ENCODE data around the gene RYR3. TPM values are rescaled to one million over a fixed set of nuclear protein-coding genes. Genes with fewer than 3 reads are reported as not detected.

RYR3 gene
- total RNA-seq, 1 donor from 2014 or later, result 1.5 TPM

DNA sequence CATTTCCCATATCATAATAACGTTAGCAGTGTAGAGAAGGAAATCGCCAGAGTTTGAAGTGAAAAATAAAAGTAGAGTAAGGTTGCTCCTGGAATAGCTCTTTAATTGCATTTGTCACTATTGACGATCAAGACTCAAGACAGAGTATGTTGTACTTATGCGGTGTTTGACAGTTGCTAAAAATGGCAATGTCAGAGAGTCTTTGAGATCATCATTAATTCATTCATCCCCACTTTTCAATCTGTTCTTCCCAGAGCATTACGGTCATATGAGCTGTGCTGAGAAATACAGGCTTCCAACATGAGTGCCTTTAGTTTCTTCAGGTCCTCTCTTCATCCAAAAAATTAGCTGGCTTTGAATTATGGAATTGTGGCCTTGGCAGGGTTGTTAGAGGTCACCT is 483.7 kb downstream of the RYR3 start:
- Histone ChIP-seq H3K4me1 (ENCODE audit: insufficient read depth, low read length) (no peaks in the 10 kb centered on the region), H3K9ac (ENCODE audit: low read length) (no peak overlapping the region), H3K9me3 (ENCODE audit: insufficient read depth, low read depth, low read length) (no peaks in the 10 kb centered on the region), H3K79me2 (ENCODE audit: insufficient read depth, low read length) (no peaks in the 10 kb centered on the region), H3K4me3 (ENCODE audit: insufficient read depth, low read depth, low read length) (no peak overlapping the region), H2AFZ (ENCODE audit: low read depth, low read length) (no peak overlapping the region), H3K27me3 (ENCODE audit: insufficient read depth, low read length) (peaks cover 4% of the 10 kb centered on the region), H3K27ac (ENCODE audit: low read depth, low read length) (no peak overlapping the region), H4K20me1 (ENCODE audit: insufficient read depth, low read length) (no peaks in the 10 kb centered on the region), H3K4me2 (ENCODE audit: low read length) (no peak overlapping the region), H3K36me3 (ENCODE audit: insufficient read depth, low read length) (no peaks in the 10 kb centered on the region)
- FAIRE-seq (no peak), DNase-seq (ENCODE audit: low read depth) (no peak)
- Mint-ChIP-seq H3K9me3 (ENCODE audit: unreplicated experiment) (no peaks in the 10 kb centered on the region), H3K36me3 (ENCODE audit: low read depth, unreplicated experiment) (no peaks in the 10 kb centered on the region), H3K4me3 (ENCODE audit: unreplicated experiment) (no peak overlapping the region), H3K27me3 (ENCODE audit: low read depth, unreplicated experiment) (peaks cover 3% of the 10 kb centered on the region), H3K27ac (ENCODE audit: unreplicated experiment) (no peak overlapping the region), H3K4me1 (ENCODE audit: low read depth, unreplicated experiment) (no peaks in the 10 kb centered on the region)
- no peak for TF ChIP-seq EZH2 (IDR thresholded peaks at IDR 0.05; ENCODE audit: insufficient read depth, low read length)
- TF ChIP-seq, protein P1, sequence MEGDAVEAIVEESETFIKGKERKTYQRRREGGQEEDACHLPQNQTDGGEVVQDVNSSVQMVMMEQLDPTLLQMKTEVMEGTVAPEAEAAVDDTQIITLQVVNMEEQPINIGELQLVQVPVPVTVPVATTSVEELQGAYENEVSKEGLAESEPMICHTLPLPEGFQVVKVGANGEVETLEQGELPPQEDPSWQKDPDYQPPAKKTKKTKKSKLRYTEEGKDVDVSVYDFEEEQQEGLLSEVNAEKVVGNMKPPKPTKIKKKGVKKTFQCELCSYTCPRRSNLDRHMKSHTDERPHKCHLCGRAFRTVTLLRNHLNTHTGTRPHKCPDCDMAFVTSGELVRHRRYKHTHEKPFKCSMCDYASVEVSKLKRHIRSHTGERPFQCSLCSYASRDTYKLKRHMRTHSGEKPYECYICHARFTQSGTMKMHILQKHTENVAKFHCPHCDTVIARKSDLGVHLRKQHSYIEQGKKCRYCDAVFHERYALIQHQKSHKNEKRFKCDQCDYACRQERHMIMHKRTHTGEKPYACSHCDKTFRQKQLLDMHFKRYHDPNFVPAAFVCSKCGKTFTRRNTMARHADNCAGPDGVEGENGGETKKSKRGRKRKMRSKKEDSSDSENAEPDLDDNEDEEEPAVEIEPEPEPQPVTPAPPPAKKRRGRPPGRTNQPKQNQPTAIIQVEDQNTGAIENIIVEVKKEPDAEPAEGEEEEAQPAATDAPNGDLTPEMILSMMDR (IDR thresholded peaks at IDR 0.05; ENCODE audit: insufficient read depth, low read depth, low read length), result no peak

DNA sequence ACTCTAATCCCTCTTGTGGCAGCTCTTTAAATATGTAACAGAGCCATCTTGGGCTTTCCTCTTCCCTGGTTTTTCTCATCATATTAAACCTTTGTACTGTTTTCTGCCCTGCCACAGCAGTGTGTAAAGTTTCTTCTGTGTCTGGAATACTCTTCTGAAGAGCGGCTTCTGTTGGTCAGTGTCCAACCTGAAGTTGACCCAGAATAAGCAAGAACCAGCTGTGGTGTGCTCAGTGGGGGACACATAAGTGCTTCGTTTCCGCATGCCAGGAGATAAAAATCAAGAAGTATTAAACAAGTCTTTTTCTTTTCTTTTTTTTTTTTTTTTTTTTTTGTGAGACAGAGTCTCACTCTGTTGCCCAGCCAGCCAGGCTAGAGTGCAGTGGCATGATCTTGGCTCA is 484.3 kb downstream of the RYR3 start:
- no peaks in the 10 kb centered on the region for H3K79me2 ChIP-seq (ENCODE audit: insufficient read depth, low read length)
- H3K4me3 ChIP-seq (ENCODE audit: insufficient read depth, low read depth, low read length), result no peak overlapping the region
- FAIRE-seq (no peak), DNase-seq (ENCODE audit: low read depth) (no peak)
- H3K27me3 ChIP-seq (ENCODE audit: insufficient read depth, low read length), result peaks cover 4% of the 10 kb centered on the region
- H3K4me2 ChIP-seq (ENCODE audit: low read length), result no peak overlapping the region
- no peak overlapping the region for H2AFZ ChIP-seq (ENCODE audit: low read depth, low read length)
- H3K9me3 Mint-ChIP-seq (ENCODE audit: unreplicated experiment), result no peaks in the 10 kb centered on the region
- no peaks in the 10 kb centered on the region for H3K36me3 Mint-ChIP-seq (ENCODE audit: low read depth, unreplicated experiment)
- H3K27me3 Mint-ChIP-seq (ENCODE audit: low read depth, unreplicated experiment), result peaks cover 3% of the 10 kb centered on the region
- H3K36me3 ChIP-seq (ENCODE audit: insufficient read depth, low read length), result no peaks in the 10 kb centered on the region
- no peak overlapping the region for H3K27ac Mint-ChIP-seq (ENCODE audit: unreplicated experiment)
- TF ChIP-seq EZH2 (IDR thresholded peaks at IDR 0.05; ENCODE audit: insufficient read depth, low read length), result no peak
- TF ChIP-seq, protein P1 (IDR thresholded peaks at IDR 0.05; ENCODE audit: insufficient read depth, low read depth, low read length), result no peak
- H3K27ac ChIP-seq (ENCODE audit: low read depth, low read length), result no peak overlapping the region
- no peaks in the 10 kb centered on the region for H3K4me1 Mint-ChIP-seq (ENCODE audit: low read depth, unreplicated experiment)
- no peak overlapping the region for H3K9ac ChIP-seq (ENCODE audit: low read length)
- no peaks in the 10 kb centered on the region for H3K9me3 ChIP-seq (ENCODE audit: insufficient read depth, low read depth, low read length)
- H3K4me1 ChIP-seq (ENCODE audit: insufficient read depth, low read length), result no peaks in the 10 kb centered on the region
- H4K20me1 ChIP-seq (ENCODE audit: insufficient read depth, low read length), result no peaks in the 10 kb centered on the region
- no peak overlapping the region for H3K4me3 Mint-ChIP-seq (ENCODE audit: unreplicated experiment)

DNA sequence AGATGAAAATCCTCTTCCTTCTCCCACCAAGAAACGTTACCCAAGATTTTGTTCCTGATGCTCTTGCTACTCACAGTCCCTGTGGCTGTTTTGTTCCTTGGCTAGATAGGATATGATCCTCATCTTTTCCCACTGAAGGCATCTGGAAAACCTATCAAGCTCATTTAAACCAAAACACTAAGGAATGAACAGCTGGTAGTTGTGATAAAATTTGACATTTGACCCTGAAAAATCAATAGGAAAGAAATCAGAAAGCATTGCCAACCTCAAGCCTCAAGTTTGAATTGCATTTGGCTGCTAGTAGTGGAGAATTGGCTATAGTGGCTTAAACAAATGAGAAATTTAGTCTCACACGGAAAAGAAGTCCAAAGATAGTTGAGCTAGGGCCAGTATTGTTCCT is 486.9 kb downstream of the RYR3 start:
- no peak for DNase-seq (ENCODE audit: low read depth)
- no peaks in the 10 kb centered on the region for H4K20me1 ChIP-seq (ENCODE audit: insufficient read depth, low read length)
- no peak overlapping the region for H2AFZ ChIP-seq (ENCODE audit: low read depth, low read length)
- Mint-ChIP-seq H3K9me3 (ENCODE audit: unreplicated experiment) (no peaks in the 10 kb centered on the region), H3K36me3 (ENCODE audit: low read depth, unreplicated experiment) (no peaks in the 10 kb centered on the region), H3K4me1 (ENCODE audit: low read depth, unreplicated experiment) (peaks cover 2% of the 10 kb centered on the region), H3K27ac (ENCODE audit: unreplicated experiment) (no peak overlapping the region), H3K27me3 (ENCODE audit: low read depth, unreplicated experiment) (peaks cover 3% of the 10 kb centered on the region), H3K4me3 (ENCODE audit: unreplicated experiment) (no peak overlapping the region)
- no peak overlapping the region for H3K27ac ChIP-seq (ENCODE audit: low read depth, low read length)
- H3K9me3 ChIP-seq (ENCODE audit: insufficient read depth, low read depth, low read length), result no peaks in the 10 kb centered on the region
- no peaks in the 10 kb centered on the region for H3K4me1 ChIP-seq (ENCODE audit: insufficient read depth, low read length)
- TF ChIP-seq, protein P1 (IDR thresholded peaks at IDR 0.05; ENCODE audit: insufficient read depth, low read depth, low read length), result no peak
- H3K79me2 ChIP-seq (ENCODE audit: insufficient read depth, low read length), result no peaks in the 10 kb centered on the region
- H3K36me3 ChIP-seq (ENCODE audit: insufficient read depth, low read length), result no peaks in the 10 kb centered on the region
- H3K27me3 ChIP-seq (ENCODE audit: insufficient read depth, low read length), result peaks cover 4% of the 10 kb centered on the region
- H3K9ac ChIP-seq (ENCODE audit: low read length), result no peak overlapping the region
- FAIRE-seq, result no peak
- no peak overlapping the region for H3K4me3 ChIP-seq (ENCODE audit: insufficient read depth, low read depth, low read length)
- H3K4me2 ChIP-seq (ENCODE audit: low read length), result no peak overlapping the region

Measured in astrocyte (in vitro differentiated cells and primary cell).